B cell (primary cell): Measurements from ENCODE around the gene HOXA11. TPM values are rescaled to one million over a fixed set of nuclear protein-coding genes. Genes with fewer than 3 reads are reported as not detected.
A peak's percentile ranks its signal among the peaks of the same experiment; 100 is the strongest.

Source experiments
- ATAC-seq: fragments of 200-7000 bp; cut with Tn5 transposase; one replicate; pipeline ENCODE4 v1.10.0; 2021; ENCODE audit warnings: low read depth, mild to moderate bottlenecking, moderate number of reproducible peaks, moderate library complexity
- CTCF ChIA-PET: fragments of 350-600 bp; sonication (Branson Sonifier 250); formaldehyde crosslinking; loops from one replicate; lab custom pipeline; 2021; ENCODE audit warnings: antibody characterized with exemption, inconsistent platforms; lab: Charles Lee
- POLR2A ChIA-PET: fragments of 350-600 bp; sonication (Branson Sonifier 250); formaldehyde crosslinking; loops from one replicate; lab custom pipeline; 2021; ENCODE audit warnings: antibody characterized with exemption; lab: Charles Lee
- DNase-seq: peaks from one replicate; pipeline ENCODE4 v3.0.0; 2013
- H2AFZ ChIP-seq: 2 replicates; pipeline ENCODE4 v1.6.1; 2012; ENCODE audit warnings: mild to moderate bottlenecking, low read depth, low read length; ENCODE audit not compliant: insufficient read depth, poor library complexity, severe bottlenecking
- H3K27ac ChIP-seq, 2 donors: 1 replicate in 1 of 2; 2 replicates in 1 of 2; pipeline ENCODE4 v1.5.1; 2012 to 2013; ENCODE audit warnings: low read length in 2 of 2, mild to moderate bottlenecking in 2 of 2, moderate library complexity in 1 of 2
- H3K27me3 ChIP-seq, 4 experiments: fragments of 200-600 bp in 1 of 4; sonication (generic) in 1 of 4; replicated peaks in 1 of 4; 1 replicate in 2 of 4; 2 replicates in 2 of 4; pipeline versions ENCODE4 v1.6.1 to v1.7.0; 2013 to 2016; ENCODE audit warnings: low read length in 3 of 4, mild to moderate bottlenecking in 2 of 4, mixed read lengths in 1 of 4, moderate library complexity in 1 of 4; ENCODE audit not compliant: insufficient read depth in 4 of 4, control insufficient read depth in 3 of 4; ENCODE audit errors: control extremely low read depth in 1 of 4
- H3K36me3 ChIP-seq, 2 experiments: replicated peaks in 1 of 2; 1 replicate in 1 of 2; 2 replicates in 1 of 2; pipeline versions ENCODE4 v1.6.1 to v1.7.1; 2013; ENCODE audit warnings: low read length in 1 of 2; ENCODE audit not compliant: insufficient read depth in 2 of 2, control insufficient read depth in 1 of 2; ENCODE audit errors: control extremely low read depth in 1 of 2, extremely low read depth in 1 of 2
- H3K4me1 ChIP-seq, 2 donors: fragments of 200-600 bp in 1 of 2; sonication (generic) in 1 of 2; 1 replicate in 1 of 2; 2 replicates in 1 of 2; pipeline versions ENCODE4 v1.5.1 to v1.6.1; 2013 to 2017; ENCODE audit warnings: low read length in 2 of 2; ENCODE audit not compliant: control insufficient read depth in 2 of 2, insufficient read depth in 2 of 2
- H3K4me2 ChIP-seq: replicated peaks from 2 replicates; pipeline ENCODE3; 2012; ENCODE audit warnings: mild to moderate bottlenecking, low read depth, low read length; ENCODE audit not compliant: poor library complexity, severe bottlenecking
- H3K4me3 ChIP-seq, 5 experiments: fragments of 200-600 bp in 1 of 5; sonication (generic) in 1 of 5; 1 replicate in 3 of 5; 2 replicates in 2 of 5; pipeline versions ENCODE4 v1.5.1 to v1.7.0; 2011 to 2016; ENCODE audit warnings: low read length in 4 of 5, mild to moderate bottlenecking in 4 of 5, low read depth in 2 of 5, control low read depth in 1 of 5, moderate library complexity in 1 of 5; ENCODE audit not compliant: insufficient read depth in 1 of 5; ENCODE audit errors: control extremely low read depth in 1 of 5, extremely low read depth in 1 of 5
- H3K79me2 ChIP-seq: fragments of 200-600 bp; sonication (generic); one replicate; pipeline ENCODE4 v1.6.0; 2016; ENCODE audit warnings: low read length; ENCODE audit not compliant: control insufficient read depth, insufficient read depth
- H3K9ac ChIP-seq: fragments of 200-600 bp; sonication (generic); 2 replicates; pipeline ENCODE4 v1.6.1; 2017; ENCODE audit warnings: mild to moderate bottlenecking, low read length, moderate library complexity
- H3K9me3 ChIP-seq, 3 donors: one replicate each; pipeline versions ENCODE4 v1.6.1 to v1.7.1; 2013; ENCODE audit warnings: low read length in 2 of 3; ENCODE audit not compliant: control insufficient read depth in 2 of 3, insufficient read depth in 1 of 3; ENCODE audit errors: control extremely low read depth in 1 of 3
- H4K20me1 ChIP-seq: 2 replicates; pipeline ENCODE4 v1.6.0; 2012; ENCODE audit warnings: mild to moderate bottlenecking, low read length; ENCODE audit not compliant: insufficient read depth, control insufficient read depth, poor library complexity, severe bottlenecking
- H3K27ac Mint-ChIP-seq: one replicate; pipeline ENCODE4 v1.8.0; 2021; ENCODE audit warnings: mixed read lengths
- H3K27me3 Mint-ChIP-seq: one replicate; pipeline ENCODE4 v1.8.0; 2021; ENCODE audit warnings: mixed read lengths
- H3K4me1 Mint-ChIP-seq: one replicate; pipeline ENCODE4 v1.8.0; 2021; ENCODE audit warnings: mixed read lengths
- H3K4me3 Mint-ChIP-seq: one replicate; pipeline ENCODE4 v1.8.0; 2021; ENCODE audit warnings: mixed read lengths
- H3K9me3 Mint-ChIP-seq: one replicate; pipeline ENCODE4 v1.8.0; 2022; ENCODE audit warnings: mixed read lengths; ENCODE audit not compliant: insufficient read depth
- EZH2 ChIP-seq: IDR thresholded peaks from 2 replicates; pipeline ENCODE4 v1.6.1; 2012; ENCODE audit warnings: borderline replicate concordance, low read depth, mild to moderate bottlenecking, moderate library complexity, low read length; ENCODE audit not compliant: insufficient read depth, poor library complexity, severe bottlenecking
- WGBS: methylation state at CpG from one replicate; pipeline ENCODE4 v1.1.5; 2013; ENCODE audit warnings: missing lambda C conversion rate; ENCODE audit not compliant: insufficient coverage; 5-methylcytosine and 5-hydroxymethylcytosine counted together
- intact Hi-C: fragments of 100-400 bp; cut with micrococcal nuclease; formaldehyde crosslinking; loops from one replicate; pipeline ENCODE4 v1.10.0; 2022
- polyA plus RNA-seq: library from polyadenylated mRNA; depleted of rRNA; stranded (reverse); fragments of >200 nt; gene quantifications from 2 replicates; pipeline ENCODE4 v1.2.3, GENCODE V29; 2012
- total RNA-seq, 2 donors: library from RNA; stranded (reverse); fragments of 120-200 nt in 1 of 2; gene quantifications; 1 replicate in 1 of 2; 2 replicates in 1 of 2; pipeline versions ENCODE4 v1.2.3 to v1.2.4, GENCODE V29; 2013 to 2022
- TF ChIP-seq, protein P1 (sequence below): fragments of 200-600 bp; IDR thresholded peaks from one replicate; pipeline ENCODE4 v1.8.0; 2022; ENCODE audit warnings: antibody characterized with exemption, mild to moderate bottlenecking

HOXA11 gene
- total and polyA plus RNA-seq, 2 donors (not counting 1 experiment from before 2014, with no cell fraction given): not detected

DNA sequence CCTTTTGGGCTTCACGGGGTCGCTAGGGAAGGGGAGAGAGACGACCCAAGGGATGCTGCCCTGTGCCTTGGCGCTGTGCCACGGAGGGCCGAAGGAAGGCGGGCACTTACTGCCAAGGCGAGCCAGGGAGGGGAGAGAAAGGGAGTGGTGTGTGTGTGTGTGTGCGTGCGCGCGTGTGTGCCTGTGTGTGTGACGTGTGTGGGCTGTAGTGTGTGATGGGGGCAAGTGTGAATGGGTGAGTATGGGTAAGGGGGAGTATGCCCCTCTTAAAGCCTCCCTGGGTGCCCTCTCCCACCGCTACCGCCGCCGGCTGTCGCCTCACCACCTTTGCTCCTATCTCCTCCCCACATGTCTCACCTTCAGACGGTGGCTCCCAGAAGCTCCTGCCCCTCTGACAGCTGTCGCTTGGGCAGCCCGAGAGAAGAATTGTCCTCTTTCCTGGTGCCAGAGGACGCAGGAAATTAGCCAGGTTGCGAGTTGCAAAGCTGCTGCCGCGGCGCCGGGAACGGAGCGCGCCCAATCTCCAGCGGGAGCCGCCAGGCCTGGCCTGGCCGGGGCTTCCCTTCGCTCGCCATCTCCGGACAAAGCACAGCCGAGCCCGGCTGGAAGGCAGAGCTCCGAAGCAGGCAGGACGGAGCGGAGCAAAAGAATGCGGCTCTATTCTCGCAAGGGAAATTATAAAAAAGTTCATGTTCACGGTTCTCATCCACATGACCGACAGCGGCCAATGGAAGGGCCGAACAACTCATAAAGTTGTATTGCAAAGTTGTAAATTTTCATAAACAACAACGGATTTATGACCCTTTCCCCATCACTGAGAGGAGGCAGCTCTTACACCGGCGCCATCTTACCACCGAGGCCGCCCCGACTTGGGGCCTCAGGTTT is 32.9 kb downstream of the HOXA11 start, which contains the start of gene HOXA3:
Gene HOXA3 (minus strand): TSS at position 653 of the 885 bp plus-strand sequence. CDS start 41,943 bp downstream, outside the sequence.
- peaks cover 10% of the 10 kb centered on the region for H4K20me1 ChIP-seq
- H3K4me2 ChIP-seq: peak within 1 kb of the TSS; percentile 79
- H3K4me1 ChIP-seq: peaks cover 66 to 76% of the 10 kb centered on the region in 2 donors
- peak within 1 kb of the TSS in 2 of 5 experiments; percentile 46 to 48 for H3K4me3 ChIP-seq
- DNase-seq (peak; percentile 48), ATAC-seq (no peak)
- no peaks in the 10 kb centered on the region for H3K36me3 ChIP-seq
- peak within 1 kb of the TSS; percentile 30 for H3K9ac ChIP-seq
- peaks cover 0 to 89% (median 13%) of the 10 kb centered on the region in 3 donors for H3K9me3 ChIP-seq
- 1% methylated on average over 47 of the region's 53 CpGs for WGBS
- Mint-ChIP-seq H3K4me1 (peaks cover 46% of the 10 kb centered on the region), H3K27ac (peak within 1 kb of the TSS; percentile 73), H3K4me3 (peak within 1 kb of the TSS; percentile 83), H3K9me3 (no peaks in the 10 kb centered on the region), H3K27me3 (peaks cover 68% of the 10 kb centered on the region)
- intact Hi-C loops: loop anchor here (1.0 to 5.0 kb wide), 3 partner anchors 35 to 769 kb away; partner anchors contain the start of gene HOXA11
- TF ChIP-seq, protein P1, sequence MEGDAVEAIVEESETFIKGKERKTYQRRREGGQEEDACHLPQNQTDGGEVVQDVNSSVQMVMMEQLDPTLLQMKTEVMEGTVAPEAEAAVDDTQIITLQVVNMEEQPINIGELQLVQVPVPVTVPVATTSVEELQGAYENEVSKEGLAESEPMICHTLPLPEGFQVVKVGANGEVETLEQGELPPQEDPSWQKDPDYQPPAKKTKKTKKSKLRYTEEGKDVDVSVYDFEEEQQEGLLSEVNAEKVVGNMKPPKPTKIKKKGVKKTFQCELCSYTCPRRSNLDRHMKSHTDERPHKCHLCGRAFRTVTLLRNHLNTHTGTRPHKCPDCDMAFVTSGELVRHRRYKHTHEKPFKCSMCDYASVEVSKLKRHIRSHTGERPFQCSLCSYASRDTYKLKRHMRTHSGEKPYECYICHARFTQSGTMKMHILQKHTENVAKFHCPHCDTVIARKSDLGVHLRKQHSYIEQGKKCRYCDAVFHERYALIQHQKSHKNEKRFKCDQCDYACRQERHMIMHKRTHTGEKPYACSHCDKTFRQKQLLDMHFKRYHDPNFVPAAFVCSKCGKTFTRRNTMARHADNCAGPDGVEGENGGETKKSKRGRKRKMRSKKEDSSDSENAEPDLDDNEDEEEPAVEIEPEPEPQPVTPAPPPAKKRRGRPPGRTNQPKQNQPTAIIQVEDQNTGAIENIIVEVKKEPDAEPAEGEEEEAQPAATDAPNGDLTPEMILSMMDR: no peak
- peak; percentile 75 for TF ChIP-seq EZH2
- peaks cover 1 to 98% (median 84%) of the 10 kb centered on the region in 4 experiments for H3K27me3 ChIP-seq
- CTCF ChIA-PET: interaction anchor here (0.8 to 6.9 kb wide), 8 partner anchors 10 to 1298 kb away, joined by 3 to 52 read pairs (median 4); no protein-coding TSS in a partner anchor
- POLR2A ChIA-PET: no interaction called here
- H3K79me2 ChIP-seq: no peaks in the 10 kb centered on the region
- H2AFZ ChIP-seq: no peak within 1 kb of the TSS
- no peak within 1 kb of the TSS for H3K27ac ChIP-seq
